Aortic smooth muscle cell (primary cell): ENCODE data around the gene TUBG2. TPM values are rescaled to one million over a fixed set of nuclear protein-coding genes. Genes with fewer than 3 reads are reported as not detected.

Experiments
- total RNA-seq: library from RNA; depleted of rRNA; stranded (reverse); fragments of >200 nt; gene quantifications from 2 replicates; pipeline ENCODE4 v1.2.3, GENCODE V29; 2014

The TUBG2 gene
- total RNA-seq = 6.5 and 9.3 TPM in 2 replicates

GRCh38 chr17:42659079-42659931 lies at the start of gene TUBG2:
Gene TUBG2, plus strand, starts transcription at chr17:42659284. Its CDS starts 220 bp downstream, at chr17:42659504.

GRCh38 chr17:42676424-42677011 lies 17.4 kb downstream of the TUBG2 start, which contains the start of gene PLEKHH3:
Gene PLEKHH3, minus strand, starts transcription at chr17:42676994. Its CDS starts 431 bp downstream, at chr17:42676563.

GRCh38 chr17:42681976-42682721 lies 23.1 kb downstream of the TUBG2 start, which contains the start of gene CNTNAP1:
Gene CNTNAP1, plus strand, starts transcription at chr17:42682531. Its CDS starts 299 bp downstream, at chr17:42682830.

Other genes with a start within 250 kb of the TUBG2 start
- 646 and 690 TPM in 2 replicates for gene CAVIN1, start 236.0 kb upstream of the TUBG2 start, total RNA-seq
- 79.3 and 90.8 TPM in 2 replicates for gene ATP6V0A1, start 200.4 kb upstream of the TUBG2 start, total RNA-seq
- gene NAGLU, start 123.0 kb upstream of the TUBG2 start, total RNA-seq = 44.9 and 46.9 TPM in 2 replicates
- 1.2 and 1.8 TPM in 2 replicates for gene HSD17B1, start 106.4 kb upstream of the TUBG2 start, total RNA-seq
- gene COASY, start 97.1 kb upstream of the TUBG2 start, total RNA-seq = 7.9 and 12.0 TPM in 2 replicates
- gene MLX, start 92.2 kb upstream of the TUBG2 start, total RNA-seq = 34.8 and 42.1 TPM in 2 replicates
- gene PSMC3IP, start 81.6 kb upstream of the TUBG2 start, total RNA-seq = 8.9 and 15.7 TPM in 2 replicates
- 50.7 and 55.1 TPM in 2 replicates for gene RETREG3, start 49.9 kb upstream of the TUBG2 start, total RNA-seq
- 22.1 and 26.7 TPM in 2 replicates for gene TUBG1, start 49.6 kb upstream of the TUBG2 start, total RNA-seq
- gene PLEKHH3, start 17.7 kb downstream of the TUBG2 start, total RNA-seq = 13.3 and 17.8 TPM in 2 replicates
- gene CCR10, start 22.6 kb downstream of the TUBG2 start, total RNA-seq = 2.1 and 2.8 TPM in 2 replicates
- gene CNTNAP1, start 23.2 kb downstream of the TUBG2 start, total RNA-seq = 25.1 and 38.4 TPM in 2 replicates
- 14.9 and 15.6 TPM in 2 replicates for gene EZH1, start 85.8 kb downstream of the TUBG2 start, total RNA-seq
- gene RAMP2, start 101.9 kb downstream of the TUBG2 start, total RNA-seq = 0.19 and 0.26 TPM in 2 replicates
- gene VPS25, start 114.2 kb downstream of the TUBG2 start, total RNA-seq = 57.4 and 57.7 TPM in 2 replicates
- 0.06 TPM in 1 of 2 replicates, not detected in the other for gene WNK4, start 121.3 kb downstream of the TUBG2 start, total RNA-seq
- gene COA3, start 139.4 kb downstream of the TUBG2 start, total RNA-seq = 69.2 and 82.2 TPM in 2 replicates
- gene CNTD1, start 139.6 kb downstream of the TUBG2 start, total RNA-seq = 0.12 and 0.13 TPM in 2 replicates
- gene BECN1, start 165.0 kb downstream of the TUBG2 start, total RNA-seq = 159 and 176 TPM in 2 replicates
- gene PSME3, start 174.1 kb downstream of the TUBG2 start, total RNA-seq = 65.0 and 66.4 TPM in 2 replicates
- gene AOC2, start 185.3 kb downstream of the TUBG2 start, total RNA-seq = 0.40 and 0.56 TPM in 2 replicates
- gene AOC3, start 191.9 kb downstream of the TUBG2 start, total RNA-seq = 0.26 and 0.44 TPM in 2 replicates
- gene G6PC1, start 241.5 kb downstream of the TUBG2 start, total RNA-seq = not detected in 2 replicates